ENCODE data around the gene ZNF274.

DNA sequence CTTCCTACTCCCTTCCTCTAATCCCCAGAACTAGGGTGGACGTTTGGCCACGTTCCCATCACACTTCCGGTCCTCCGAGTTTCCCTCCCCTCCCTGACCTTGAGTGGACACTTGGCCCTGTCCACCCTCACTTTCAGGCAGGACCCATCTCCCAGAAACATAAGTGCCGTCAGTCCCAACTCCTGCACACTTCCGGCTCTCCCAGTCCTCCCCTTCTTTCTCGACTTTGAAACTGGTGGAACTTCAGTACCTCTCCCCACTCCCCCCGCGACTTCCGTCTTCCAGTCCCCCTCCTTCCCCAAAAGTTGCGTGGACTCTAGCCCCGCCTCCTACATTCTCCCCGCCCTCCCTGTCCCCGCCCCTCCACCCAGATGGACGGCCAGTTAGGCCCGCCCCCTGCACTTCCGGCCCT lies 278 bp upstream of the ZNF274 start:
- TF ChIP-seq JUNB (IDR thresholded peaks at IDR 0.05; ENCODE audit: unreplicated experiment) (no peak), EZH2 (IDR thresholded peaks at IDR 0.05; ENCODE audit: low read depth, unreplicated experiment) (no peak), EZH2phosphoT487 (IDR thresholded peaks at IDR 0.05; ENCODE audit: unreplicated experiment) (no peak), REST (IDR thresholded peaks at IDR 0.05; ENCODE audit: unreplicated experiment) (no peak), POLR2AphosphoS5 (IDR thresholded peaks at IDR 0.05; ENCODE audit: low read depth) (no peak), CREB1 (CRISPR knock-in tag; IDR thresholded peaks at IDR 0.05; ENCODE audit: low read depth) (no peak), NANOG (IDR thresholded peaks at IDR 0.05; ENCODE audit: borderline replicate concordance) (no peak), ETS1 (IDR thresholded peaks at IDR 0.05) (no peak), ZNF331 (CRISPR knock-in tag; IDR thresholded peaks at IDR 0.05; ENCODE audit: low read depth) (no peak), ZNF114 (CRISPR knock-in tag; IDR thresholded peaks at IDR 0.05) (no peak)
- TF ChIP-seq, protein P1, sequence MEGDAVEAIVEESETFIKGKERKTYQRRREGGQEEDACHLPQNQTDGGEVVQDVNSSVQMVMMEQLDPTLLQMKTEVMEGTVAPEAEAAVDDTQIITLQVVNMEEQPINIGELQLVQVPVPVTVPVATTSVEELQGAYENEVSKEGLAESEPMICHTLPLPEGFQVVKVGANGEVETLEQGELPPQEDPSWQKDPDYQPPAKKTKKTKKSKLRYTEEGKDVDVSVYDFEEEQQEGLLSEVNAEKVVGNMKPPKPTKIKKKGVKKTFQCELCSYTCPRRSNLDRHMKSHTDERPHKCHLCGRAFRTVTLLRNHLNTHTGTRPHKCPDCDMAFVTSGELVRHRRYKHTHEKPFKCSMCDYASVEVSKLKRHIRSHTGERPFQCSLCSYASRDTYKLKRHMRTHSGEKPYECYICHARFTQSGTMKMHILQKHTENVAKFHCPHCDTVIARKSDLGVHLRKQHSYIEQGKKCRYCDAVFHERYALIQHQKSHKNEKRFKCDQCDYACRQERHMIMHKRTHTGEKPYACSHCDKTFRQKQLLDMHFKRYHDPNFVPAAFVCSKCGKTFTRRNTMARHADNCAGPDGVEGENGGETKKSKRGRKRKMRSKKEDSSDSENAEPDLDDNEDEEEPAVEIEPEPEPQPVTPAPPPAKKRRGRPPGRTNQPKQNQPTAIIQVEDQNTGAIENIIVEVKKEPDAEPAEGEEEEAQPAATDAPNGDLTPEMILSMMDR (conservative IDR thresholded peaks at IDR 0.05; ENCODE audit: low read depth in 2 of 2), result no peak
- TF ChIP-seq, protein P2, sequence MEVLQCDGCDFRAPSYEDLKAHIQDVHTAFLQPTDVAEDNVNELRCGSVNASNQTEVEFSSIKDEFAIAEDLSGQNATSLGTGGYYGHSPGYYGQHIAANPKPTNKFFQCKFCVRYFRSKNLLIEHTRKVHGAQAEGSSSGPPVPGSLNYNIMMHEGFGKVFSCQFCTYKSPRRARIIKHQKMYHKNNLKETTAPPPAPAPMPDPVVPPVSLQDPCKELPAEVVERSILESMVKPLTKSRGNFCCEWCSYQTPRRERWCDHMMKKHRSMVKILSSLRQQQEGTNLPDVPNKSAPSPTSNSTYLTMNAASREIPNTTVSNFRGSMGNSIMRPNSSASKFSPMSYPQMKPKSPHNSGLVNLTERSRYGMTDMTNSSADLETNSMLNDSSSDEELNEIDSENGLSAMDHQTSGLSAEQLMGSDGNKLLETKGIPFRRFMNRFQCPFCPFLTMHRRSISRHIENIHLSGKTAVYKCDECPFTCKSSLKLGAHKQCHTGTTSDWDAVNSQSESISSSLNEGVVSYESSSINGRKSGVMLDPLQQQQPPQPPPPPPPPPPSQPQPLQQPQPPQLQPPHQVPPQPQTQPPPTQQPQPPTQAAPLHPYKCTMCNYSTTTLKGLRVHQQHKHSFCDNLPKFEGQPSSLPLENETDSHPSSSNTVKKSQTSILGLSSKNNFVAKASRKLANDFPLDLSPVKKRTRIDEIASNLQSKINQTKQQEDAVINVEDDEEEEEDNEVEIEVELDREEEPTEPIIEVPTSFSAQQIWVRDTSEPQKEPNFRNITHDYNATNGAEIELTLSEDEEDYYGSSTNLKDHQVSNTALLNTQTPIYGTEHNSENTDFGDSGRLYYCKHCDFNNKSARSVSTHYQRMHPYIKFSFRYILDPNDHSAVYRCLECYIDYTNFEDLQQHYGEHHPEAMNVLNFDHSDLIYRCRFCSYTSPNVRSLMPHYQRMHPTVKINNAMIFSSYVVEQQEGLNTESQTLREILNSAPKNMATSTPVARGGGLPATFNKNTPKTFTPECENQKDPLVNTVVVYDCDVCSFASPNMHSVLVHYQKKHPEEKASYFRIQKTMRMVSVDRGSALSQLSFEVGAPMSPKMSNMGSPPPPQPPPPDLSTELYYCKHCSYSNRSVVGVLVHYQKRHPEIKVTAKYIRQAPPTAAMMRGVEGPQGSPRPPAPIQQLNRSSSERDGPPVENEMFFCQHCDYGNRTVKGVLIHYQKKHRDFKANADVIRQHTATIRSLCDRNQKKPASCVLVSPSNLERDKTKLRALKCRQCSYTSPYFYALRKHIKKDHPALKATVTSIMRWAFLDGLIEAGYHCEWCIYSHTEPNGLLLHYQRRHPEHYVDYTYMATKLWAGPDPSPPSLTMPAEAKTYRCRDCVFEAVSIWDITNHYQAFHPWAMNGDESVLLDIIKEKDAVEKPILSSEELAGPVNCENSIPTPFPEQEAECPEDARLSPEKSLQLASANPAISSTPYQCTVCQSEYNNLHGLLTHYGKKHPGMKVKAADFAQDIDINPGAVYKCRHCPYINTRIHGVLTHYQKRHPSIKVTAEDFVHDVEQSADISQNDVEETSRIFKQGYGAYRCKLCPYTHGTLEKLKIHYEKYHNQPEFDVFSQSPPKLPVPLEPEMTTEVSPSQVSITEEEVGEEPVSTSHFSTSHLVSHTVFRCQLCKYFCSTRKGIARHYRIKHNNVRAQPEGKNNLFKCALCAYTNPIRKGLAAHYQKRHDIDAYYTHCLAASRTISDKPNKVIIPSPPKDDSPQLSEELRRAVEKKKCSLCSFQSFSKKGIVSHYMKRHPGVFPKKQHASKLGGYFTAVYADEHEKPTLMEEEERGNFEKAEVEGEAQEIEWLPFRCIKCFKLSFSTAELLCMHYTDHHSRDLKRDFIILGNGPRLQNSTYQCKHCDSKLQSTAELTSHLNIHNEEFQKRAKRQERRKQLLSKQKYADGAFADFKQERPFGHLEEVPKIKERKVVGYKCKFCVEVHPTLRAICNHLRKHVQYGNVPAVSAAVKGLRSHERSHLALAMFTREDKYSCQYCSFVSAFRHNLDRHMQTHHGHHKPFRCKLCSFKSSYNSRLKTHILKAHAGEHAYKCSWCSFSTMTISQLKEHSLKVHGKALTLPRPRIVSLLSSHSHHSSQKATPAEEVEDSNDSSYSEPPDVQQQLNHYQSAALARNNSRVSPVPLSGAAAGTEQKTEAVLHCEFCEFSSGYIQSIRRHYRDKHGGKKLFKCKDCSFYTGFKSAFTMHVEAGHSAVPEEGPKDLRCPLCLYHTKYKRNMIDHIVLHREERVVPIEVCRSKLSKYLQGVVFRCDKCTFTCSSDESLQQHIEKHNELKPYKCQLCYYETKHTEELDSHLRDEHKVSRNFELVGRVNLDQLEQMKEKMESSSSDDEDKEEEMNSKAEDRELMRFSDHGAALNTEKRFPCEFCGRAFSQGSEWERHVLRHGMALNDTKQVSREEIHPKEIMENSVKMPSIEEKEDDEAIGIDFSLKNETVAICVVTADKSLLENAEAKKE (CRISPR knock-in tag; IDR thresholded peaks at IDR 0.05), result no peak
